HuH-7.5 (cell line): Measurements from ENCODE around the gene RALA.
"Not testable (repeated sequence)": the region's sequence is repeated elsewhere in the genome, so short reads cannot be mapped to it uniquely, and the experiment has no call there.

Experiments used
- DNase-seq: peaks from one replicate; pipeline ENCODE4 v3.0.0; 2011; ENCODE audit warnings: low spot score

The RALA gene

DNA sequence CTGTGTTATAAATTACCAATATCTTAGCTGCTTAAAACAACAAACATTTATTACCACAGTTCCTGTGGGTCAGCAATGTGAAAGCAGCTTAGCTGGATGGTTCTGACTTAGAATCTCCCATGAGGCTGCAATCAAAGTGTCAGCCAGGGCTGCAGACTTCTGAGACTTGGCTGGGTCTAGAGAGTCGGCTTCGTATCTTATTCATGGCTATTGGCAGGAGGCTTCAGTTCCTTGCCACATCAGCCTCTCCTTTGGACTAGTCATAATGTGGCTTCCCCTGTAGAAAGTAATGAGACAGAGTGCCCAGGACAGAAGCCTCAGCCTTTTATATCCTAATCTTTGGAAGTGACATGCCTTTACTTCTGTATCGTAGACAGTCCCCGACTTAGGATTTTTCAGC is 27.3 kb downstream of the RALA start:
- DNase-seq, result no peak

DNA sequence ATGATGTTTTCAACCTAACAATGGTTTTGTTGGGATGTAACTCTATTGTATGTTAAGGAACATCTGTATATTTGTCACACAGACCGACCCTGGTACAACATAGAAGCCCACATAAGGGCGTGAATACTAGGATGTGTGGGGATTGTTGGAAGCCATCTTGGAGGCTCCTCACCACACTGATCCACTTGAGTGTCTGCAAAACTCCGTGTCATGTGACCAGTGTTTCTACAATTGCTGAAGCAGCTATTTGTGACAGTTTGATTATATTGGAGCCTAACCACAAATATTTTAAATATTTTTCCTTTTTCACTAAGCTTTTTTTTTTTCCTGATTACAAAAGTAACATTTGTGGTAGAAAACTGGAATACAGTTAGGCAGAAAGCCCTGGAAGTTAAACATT is 27.9 kb downstream of the RALA start:
- DNase-seq, result no peak

DNA sequence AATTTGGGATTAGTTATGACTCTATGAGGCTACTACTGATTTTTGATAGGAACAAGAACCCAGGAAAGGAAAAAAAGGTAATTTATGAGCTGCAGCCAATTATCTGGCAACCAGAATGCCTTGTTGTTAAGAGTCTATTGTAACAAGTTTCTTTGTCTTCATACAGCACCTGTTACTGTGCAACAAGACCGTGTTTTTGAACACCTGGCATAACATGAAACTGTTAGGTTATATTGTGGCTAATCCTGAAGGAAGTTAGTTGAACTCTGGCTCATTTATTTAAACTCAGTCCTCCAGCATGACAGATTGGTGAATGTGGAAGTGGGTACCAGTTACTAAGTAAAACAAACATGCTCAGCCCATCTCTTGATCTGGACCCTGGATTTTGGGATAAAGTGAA is 33.0 kb downstream of the RALA start:
- no peak for DNase-seq

DNA sequence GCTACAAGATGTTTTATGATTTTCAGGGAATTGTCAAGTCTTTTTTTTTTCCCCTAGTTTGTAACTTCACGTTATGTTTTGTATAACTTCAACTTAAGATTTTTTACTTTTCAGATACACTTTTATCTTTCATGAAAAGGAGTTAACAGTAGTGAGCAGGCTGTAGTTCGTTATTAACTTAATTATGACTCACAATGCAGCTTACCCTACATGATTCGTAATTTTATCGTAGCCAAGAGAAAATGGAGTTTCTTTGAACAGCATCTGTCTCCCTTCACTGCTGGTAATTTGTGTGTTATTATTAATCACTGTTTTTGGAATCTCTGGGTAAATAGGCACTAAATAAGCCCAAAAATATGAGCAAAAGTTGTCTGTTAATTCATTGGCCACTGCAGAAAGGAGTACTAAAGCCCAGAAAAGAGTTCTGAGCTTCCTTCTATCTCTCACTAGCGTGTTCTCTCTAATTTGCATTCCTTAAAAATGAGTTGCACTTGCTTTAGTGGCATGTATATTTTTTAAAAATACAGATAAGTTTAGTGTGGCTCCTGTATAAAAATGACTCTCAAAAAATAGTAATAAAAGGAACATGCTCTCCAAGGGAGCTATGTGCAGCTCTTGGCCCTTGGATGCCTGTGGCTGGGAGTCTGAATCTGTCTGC is 36.1 kb downstream of the RALA start:
- DNase-seq, result no peak

DNA sequence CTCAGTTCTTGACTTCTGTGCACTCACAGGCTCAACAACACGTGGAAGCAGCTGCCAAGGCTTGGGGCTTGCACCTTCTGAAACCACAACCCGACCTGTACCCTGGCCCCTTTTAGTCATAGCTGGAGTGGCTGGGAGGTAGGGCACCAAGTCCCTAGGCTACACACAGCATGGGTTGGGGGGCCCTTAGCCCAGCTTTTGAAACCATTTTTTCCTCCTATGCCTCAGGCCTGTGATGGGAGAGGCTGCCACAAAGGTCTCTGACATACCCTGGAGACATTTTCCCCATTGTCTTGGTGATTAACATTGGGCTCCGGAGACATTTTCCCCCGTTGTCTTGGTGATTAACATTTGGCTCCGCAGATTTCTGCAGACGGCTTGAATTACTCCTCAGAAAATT is 38.6 kb downstream of the RALA start:
- no peak for DNase-seq

DNA sequence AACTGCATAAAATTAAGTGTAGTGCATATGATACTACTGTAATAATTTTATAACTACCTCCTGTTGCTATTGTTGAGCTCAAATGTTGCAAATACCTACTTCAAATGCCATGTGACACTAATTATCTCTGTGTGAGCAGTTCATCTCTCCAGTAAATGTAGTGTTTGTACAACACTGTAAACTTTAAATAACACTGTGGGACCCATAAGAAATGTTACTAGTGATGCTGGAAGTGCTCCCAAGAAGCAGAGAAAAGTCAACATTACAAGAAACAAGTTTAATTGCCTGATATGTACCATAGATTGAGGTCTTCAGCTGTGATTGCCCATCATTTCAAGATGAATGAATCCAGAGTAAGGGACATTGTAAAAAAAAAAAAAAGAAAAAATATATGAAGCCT is 39.9 kb downstream of the RALA start:
- DNase-seq, result no peak

DNA sequence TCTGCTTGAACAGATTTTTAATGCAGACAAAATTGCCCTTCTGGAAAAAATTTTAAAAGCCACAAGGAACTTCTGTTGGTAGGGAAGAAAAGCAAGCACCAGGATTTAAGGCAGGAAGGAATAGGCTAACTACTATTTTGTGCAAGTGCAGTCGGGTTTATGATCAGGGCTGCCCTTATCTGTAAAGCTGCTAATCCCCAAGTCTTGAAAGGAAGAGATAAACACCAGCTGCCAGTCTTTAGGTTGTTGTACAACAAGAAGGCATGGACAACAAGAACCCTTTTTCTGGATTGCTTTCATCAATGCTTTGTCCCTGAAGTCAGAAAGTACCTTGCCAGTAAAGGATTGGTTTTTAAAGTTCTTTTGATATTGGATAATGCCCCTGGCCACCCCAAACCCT is 40.7 kb downstream of the RALA start:
- no peak for DNase-seq

DNA sequence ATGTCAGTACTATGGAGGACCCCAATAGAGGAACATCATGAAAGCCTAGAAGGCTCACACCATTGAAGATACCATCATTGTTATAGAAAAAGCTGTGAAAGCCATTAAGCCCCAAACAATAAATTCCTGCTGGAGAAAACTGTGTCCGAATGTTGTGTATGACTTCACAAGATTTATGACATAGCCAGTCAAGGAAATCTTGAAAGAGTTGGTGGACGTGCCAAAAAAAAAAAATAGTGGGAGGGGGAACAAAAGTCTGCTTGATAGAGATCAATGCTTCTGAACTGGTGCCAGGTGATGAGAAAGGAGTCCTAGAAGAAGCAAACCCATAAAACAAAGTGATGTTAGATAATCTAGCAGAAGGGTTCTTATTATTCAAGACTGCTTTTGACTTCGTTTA is 41.2 kb downstream of the RALA start:
- DNase-seq, result no peak

DNA sequence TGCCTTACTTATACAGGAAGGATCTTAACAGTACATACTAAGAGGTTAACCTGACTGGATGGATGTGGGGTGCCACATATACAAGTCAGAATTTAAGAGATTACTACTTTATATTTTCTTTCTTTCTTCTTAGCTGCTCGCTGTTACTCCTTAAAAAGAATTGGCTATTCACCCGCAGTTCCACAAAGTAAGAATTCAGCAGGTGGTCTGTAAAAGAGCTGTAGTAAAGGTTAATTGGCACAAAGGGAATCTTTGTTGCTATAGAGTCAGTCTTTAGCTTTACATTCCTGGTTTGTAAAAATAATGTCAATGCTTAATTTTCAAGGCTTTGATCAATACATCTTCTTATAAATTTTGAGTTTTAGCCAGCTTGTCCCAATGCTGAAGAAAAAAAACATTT is 43.2 kb downstream of the RALA start:
- DNase-seq, result no peak

DNA sequence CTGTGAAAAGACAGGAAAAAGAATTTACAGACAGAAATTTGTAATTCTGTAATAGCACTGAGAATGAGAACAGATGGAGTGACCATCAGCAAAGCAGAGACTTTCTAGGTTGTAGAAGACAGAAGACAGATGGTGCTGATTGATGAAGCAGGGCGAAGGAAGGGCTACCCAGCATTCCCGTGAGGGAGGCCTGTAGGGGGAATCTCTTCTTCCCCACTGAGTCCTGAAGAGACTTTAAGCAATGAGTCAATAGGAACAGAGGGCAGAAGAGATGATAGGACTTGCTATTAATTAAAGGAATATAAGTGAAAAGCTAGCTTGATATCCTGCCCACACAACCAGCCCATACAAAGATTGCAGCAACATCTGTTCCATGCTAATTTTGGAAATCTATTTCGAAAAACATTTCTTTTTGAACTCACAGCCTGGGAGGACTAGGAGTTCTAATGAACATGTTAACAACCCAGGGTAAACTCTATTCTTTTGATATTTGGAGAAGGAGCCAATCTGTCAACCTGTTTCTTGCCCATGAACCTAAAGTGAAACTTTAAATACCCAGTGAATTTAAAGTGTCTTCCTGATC is 44.1 kb downstream of the RALA start:
- DNase-seq, result no peak

DNA sequence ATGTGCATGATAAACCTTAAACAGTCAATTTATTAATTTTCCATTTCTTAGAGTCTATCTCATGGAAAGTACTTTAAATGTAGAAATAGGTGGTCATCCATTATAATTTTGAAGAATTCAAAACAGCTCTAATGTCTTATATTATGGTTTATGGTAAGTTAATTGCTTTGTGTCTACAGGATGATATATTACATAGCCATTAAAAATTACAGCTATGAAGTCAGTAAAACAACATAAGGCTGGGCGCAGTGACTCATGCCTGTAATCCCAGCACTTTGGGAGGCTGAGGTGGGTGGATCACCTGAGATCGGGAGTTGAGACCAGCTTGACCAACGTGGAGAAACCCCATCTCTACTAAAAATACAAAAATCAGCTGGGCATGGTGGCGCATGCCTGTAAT is 44.9 kb downstream of the RALA start:
- not testable (repeated sequence) for DNase-seq

DNA sequence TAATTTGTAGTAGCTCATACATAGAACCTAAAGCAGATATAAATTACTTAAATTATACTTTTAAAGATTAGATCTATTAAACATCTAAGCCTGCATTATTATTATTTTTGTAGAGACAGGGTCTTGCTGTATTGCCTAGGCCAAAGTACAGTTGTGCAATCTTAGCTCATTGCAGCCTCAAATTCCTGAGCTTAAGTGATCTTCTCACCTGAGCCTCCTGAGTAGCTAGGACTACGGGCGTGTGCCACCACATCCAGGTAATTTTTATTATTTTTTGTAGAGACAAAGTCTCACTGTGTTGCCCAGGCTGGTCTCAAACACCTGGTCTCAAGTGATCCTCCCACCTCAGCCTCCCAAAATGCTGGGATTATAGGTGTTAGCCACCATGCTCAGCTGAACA is 46.7 kb downstream of the RALA start:
- DNase-seq, result no peak

DNA sequence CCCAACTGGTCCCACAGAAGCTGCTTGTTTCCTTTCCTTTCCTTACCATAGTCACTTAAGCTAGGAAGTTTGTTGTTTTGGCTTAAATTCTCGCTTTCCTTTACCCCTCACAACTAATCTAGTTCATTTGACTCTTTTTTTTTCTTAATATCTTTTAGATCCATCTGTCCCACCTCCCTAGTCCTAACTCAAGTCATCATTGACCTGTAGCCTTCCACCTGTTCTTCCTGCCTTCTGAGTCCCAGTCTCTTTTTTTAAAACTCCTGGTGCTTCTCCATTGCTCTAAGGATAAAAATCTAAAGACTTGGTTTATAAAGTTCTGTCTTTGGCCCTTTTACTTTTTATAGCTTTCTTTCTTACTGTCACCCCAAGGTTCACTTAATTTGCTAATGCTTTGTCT is 47.6 kb downstream of the RALA start:
- DNase-seq, result no peak

DNA sequence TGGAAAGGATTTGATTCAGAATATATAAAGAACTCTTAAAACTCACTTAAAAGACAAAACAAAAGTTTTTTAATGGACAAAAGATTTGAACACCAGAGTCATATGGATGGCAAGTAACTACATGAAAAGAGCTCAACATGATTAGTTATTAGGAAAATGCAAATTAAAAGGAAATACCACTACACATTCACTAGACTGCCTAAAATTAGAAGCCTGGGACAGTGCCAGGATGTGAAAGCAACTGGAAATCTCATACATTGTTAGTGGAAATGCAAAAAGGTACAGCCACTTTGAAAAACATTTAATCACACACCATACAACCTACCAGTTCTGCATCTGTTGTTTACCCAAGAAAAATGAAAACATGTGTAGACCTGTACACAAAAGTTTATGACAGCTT is 48.8 kb downstream of the RALA start:
- no peak for DNase-seq

DNA sequence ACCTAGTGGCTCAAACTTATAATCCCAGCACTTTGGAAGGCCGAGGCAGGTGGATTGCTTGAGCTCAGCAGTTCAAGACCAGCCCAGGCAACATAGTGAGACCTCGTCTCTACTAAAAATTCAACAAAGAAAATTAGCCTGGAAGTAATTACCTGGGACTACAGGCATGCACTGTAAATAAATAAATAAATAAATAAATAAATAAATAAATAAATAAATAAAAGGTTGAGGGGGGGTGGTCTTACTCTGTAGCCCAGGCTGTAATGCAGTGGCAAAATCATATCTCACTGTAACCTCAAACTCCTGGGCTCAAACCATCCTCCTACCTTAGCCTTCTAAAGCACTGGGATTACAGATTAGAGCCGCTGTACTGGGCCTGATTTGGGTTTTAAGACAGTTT is 50.5 kb downstream of the RALA start:
- no peak for DNase-seq

DNA sequence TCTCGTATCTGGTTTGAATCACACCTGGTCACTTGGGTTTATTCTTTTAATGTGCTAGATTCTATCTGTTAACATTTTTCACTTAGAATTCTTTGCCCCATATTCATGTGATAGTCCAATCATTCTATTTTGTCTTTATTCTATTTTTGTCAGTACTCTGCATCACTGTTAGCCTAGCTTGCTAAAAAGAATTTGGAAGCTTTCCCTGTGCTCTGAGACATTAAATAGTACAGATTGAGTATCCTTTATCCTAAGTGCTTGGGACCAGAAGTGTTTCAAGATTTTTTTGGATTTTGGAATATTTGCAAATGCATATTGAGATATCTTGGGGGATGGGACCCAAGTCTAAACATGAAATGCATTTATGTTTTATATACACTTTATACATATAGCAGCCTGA is 51.0 kb downstream of the RALA start:
- DNase-seq, result no peak

DNA sequence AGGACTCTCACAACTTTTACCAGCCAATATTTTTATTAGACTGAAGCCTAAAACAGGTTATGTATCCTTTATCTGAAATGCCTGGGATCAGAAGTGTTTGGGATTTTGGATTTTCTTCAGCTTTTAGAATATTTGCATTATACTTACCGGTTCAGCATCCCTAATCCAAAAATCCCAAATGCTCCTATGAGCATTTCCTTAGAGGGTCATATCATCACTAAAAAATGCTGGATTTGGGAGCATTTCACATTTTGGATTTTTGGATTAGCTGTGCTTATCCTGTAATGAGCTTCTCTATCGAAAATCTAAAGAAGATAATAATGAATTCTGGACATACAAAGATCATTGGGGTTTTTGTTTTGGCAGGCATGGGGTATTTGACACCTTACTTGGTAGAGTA is 53.0 kb downstream of the RALA start:
- DNase-seq, result no peak

DNA sequence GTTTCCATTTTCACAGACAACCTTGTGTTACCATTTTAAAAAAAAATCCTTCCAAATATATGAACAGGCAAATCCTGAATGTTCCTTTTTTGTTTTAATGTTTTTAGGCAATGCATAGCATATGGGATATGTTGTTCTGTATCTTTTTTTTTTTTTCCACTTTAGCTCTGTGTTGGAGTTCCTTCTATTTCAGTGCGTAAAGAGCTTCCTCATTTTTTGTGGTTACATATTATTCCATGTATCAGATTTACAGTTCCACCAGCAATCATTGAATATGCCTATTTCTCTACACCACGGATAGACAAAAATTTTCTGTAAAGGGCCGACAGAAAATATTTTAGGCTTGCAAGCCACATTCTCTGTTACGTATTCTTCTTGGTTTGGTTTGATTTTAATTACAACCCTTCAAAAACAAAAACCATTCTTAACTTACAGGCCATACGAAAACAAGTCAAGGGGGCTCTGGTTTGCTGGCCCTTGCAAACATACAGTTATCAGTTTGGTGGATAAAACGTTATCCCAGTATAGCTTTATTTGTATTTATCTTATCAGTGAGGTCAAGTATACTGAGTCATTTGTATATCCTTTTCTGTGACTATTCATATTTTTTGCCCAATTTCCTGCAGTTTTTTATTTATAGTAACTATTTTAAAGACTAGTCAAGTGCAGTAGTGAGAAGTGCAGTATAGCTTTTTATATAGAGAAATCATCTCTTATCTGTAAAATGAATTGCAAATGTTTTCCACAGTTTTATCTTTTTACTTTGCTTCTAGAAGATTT is 55.7 kb downstream of the RALA start:
- no peak for DNase-seq

DNA sequence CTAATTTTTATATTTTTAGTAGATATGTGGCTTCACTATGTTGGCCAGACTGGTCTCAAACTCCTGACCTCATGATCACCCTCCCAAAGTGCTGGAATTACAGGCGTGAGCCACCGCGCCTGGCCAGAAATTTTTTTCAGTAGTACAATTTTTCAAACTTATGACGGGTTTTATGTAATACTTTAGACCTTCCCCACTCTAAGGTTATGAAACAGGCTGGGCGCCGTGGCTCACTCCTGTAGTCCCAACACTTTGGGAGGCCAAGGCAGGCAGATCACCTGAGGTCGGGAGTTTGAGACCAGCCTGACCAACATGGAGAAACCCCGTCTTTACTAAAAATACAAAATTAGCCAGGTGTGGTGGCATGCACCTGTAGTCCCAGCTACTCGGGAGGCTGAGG is 56.5 kb downstream of the RALA start:
- DNase-seq, result not testable (repeated sequence)

DNA sequence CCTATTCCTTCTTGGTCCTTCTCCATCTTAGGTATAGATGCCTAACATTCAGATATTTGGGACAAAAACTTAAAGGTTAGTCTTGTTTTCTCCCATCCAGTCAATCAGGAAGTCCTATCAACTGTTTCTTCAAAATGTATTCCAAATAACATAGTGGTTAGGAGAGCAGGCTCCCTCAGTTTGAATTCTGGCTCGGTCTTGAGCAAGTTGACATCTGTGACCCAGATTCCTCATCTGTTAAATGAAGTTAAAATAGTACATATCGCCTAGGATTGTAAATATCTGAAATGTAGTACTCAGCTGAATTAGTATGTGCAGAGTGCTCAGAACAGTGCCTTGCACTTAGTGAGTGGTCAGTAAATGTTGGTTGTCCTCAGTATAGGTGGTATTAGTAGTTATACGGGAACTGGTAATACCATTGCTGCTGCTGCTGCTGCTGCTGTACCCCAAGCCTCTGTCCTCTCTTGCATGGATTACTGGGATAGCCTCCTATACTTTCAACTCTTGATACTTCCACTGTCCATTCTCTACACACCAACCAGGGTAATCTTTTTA is 58.6 kb downstream of the RALA start:
- no peak for DNase-seq

DNA sequence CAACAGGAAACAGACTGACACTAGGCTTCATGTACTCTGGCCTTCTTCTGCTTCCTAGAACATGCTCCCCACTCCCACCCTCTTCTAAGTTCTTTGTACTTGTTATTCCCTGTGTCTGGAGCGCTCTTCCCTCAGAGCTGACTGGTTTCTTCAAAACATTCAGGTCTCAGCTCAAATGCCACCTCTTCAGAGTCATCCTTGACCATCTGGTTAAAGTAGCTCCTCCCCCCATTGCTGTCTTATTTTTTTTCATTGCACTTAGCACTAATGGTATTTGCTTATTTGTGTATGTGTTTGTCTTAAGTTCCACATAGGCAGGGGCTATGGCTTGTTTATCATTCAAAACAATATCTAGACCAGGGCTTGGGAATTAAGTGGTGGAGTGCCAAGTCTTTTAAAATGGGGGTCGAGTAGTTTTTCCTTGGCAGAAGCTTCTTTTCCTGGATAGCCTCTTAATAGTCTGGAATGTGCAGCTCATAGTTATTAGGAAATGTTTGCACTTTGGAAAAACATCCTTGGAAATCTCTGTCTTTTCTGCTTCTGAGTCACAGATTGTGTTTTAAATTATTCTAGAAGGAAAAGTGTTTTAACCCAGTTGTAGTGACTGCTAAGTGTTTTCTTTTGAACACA is 60.0 kb downstream of the RALA start:
- no peak for DNase-seq

DNA sequence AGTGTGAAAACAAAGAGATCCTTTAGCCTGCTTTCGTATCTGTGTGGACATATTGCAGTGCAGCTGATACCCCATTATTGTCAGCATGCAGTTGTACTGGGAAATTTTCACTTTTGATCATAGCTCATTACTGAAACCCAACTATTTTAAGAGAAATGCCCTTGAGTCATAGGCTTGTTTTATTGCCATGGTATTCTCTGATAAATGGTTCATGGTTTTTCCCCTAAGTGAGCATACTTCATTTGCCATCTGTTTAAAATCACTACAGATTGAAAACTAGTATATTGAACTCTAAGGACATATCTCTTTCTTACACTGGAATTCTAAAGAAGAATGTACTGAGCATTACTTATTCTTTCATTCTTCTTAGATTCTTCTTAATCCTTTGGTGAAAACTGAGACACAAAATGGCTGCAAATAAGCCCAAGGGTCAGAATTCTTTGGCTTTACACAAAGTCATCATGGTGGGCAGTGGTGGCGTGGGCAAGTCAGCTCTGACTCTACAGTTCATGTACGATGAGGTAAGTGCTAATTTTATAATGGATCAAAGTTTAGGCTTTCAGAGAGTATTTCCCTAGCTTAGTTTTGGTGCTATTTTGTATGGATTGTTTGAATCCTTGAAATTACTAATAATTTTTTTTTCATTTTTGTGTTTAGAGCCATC is 63.0 kb downstream of the RALA start:
- DNase-seq, result no peak
